ENCODE data around the gene EDIL3. TPM values are rescaled to one million over a fixed set of nuclear protein-coding genes. Genes with fewer than 3 reads are reported as not detected.

Gene EDIL3
- total RNA-seq, 4 donors from 2014 or later = 2.8 to 20.6 (median 10.2) TPM

DNA sequence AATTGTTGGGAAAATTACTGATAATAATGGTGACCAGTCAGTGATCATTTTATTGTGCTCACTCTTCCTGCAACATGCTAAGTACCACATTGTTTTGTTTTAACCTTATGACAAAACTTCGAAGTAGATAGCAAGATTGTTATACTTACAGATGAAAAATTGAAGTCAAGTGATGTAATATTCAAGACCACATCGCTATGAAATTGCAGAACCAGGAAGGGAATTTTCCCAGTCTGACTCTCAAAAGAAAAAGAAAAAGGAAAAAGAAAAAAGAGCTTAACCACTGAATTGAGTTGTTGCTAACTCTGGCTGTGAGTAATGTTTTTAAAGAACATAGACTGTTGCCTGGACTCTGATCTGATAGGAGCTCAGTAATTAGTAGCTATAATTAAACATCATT lies 493.4 kb downstream of the EDIL3 start:
- intact Hi-C loops (cut with DNase I) = no loop called here
- no peaks in the 10 kb centered on the region for H3K4me1 ChIP-seq
- H3K36me3 ChIP-seq = no peaks in the 10 kb centered on the region
- no peak overlapping the region for H3K4me3 ChIP-seq
- H3K27me3 ChIP-seq = no peaks in the 10 kb centered on the region
- TF ChIP-seq, protein P1, sequence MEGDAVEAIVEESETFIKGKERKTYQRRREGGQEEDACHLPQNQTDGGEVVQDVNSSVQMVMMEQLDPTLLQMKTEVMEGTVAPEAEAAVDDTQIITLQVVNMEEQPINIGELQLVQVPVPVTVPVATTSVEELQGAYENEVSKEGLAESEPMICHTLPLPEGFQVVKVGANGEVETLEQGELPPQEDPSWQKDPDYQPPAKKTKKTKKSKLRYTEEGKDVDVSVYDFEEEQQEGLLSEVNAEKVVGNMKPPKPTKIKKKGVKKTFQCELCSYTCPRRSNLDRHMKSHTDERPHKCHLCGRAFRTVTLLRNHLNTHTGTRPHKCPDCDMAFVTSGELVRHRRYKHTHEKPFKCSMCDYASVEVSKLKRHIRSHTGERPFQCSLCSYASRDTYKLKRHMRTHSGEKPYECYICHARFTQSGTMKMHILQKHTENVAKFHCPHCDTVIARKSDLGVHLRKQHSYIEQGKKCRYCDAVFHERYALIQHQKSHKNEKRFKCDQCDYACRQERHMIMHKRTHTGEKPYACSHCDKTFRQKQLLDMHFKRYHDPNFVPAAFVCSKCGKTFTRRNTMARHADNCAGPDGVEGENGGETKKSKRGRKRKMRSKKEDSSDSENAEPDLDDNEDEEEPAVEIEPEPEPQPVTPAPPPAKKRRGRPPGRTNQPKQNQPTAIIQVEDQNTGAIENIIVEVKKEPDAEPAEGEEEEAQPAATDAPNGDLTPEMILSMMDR (IDR thresholded peaks at IDR 0.05) = no peak
- no peak for TF ChIP-seq POLR2A (IDR thresholded peaks at IDR 0.05)
- DNase-seq = no peak
- 18 to 59% methylated on average over 2 of the region's 2 CpGs for WGBS, 2 donors
- no peak overlapping the region for H3K27ac ChIP-seq
- no peaks in the 10 kb centered on the region for H3K9me3 ChIP-seq

Small RNAs within 50 kb of the gene (small RNA-seq; reads per million reads assigned to genes)
- 0 reads per million in 4 donors for gene RNU6-448P

Measured in esophagus squamous epithelium (tissue), 5 donors.